ENCODE data around the gene STUM. TPM values are rescaled to one million over a fixed set of nuclear protein-coding genes. Genes with fewer than 3 reads are reported as not detected.

STUM gene
- total and polyA plus RNA-seq, 10 of the 15 experiments (the other 5 are each of a cell fraction or from before 2014, with no cell fraction given), result under 0.01 to 0.15 (median 0.09) TPM; not detected in 5

- Histone ChIP-seq H3K27ac (ENCODE audit: control insufficient read depth, insufficient read depth) (no peak overlapping the region), H3K4me3 (no peak overlapping the region), H3K27me3 (replicated peaks in 1 of 2; ENCODE audit: control insufficient read depth in 2 of 2, insufficient read depth in 2 of 2, low read length in 1 of 2) (no peaks in the 10 kb centered on the region), H2AFZ (ENCODE audit: control insufficient read depth, low read depth, low read length) (no peak overlapping the region), H3K9ac (ENCODE audit: control insufficient read depth, insufficient read depth, low read length) (no peak overlapping the region), H3K79me2 (ENCODE audit: control insufficient read depth, insufficient read depth, low read length) (peaks cover 19% of the 10 kb centered on the region), H3K4me2 (ENCODE audit: control insufficient read depth, insufficient read depth) (no peak overlapping the region), H3K36me3 (ENCODE audit: control insufficient read depth in 2 of 2, insufficient read depth in 2 of 2, low read length in 1 of 2) (peaks cover 12 to 16% of the 10 kb centered on the region in 2 experiments; a peak in 3 of 4 replicates), H4K20me1 (ENCODE audit: control insufficient read depth, insufficient read depth) (peaks cover 5% of the 10 kb centered on the region; the same call in 1 of the 2 replicates), H3K9me3 (replicated peaks; ENCODE audit: control insufficient read depth, insufficient read depth, low read length) (no peaks in the 10 kb centered on the region), H3K4me1 (ENCODE audit: control insufficient read depth, insufficient read depth, low read length) (peaks cover 39% of the 10 kb centered on the region)
- intact Hi-C loops (cut with micrococcal nuclease; ENCODE audit: unreplicated experiment) (loop anchor here (2.0 kb wide), 1 partner anchor 51 kb away; no protein-coding TSS in a partner anchor), in situ Hi-C loops (cut with MboI) (no loop called here)
- no peak for DNase-seq (ENCODE audit: low read depth, low spot score)
- RAD21 ChIA-PET (ENCODE audit: unreplicated experiment), result interaction anchor here (1.1 kb wide), 1 partner anchor 83 kb away, joined by 3 read pairs; no protein-coding TSS in a partner anchor
- WGBS (ENCODE audit: insufficient coverage, insufficient replicate concordance, low lambda C conversion rate, missing lambda C conversion rate), result 88% methylated on average over 3 of the region's 4 CpGs
- POLR2A ChIA-PET, result no interaction called here
- ATAC-seq, result no peak
- no TSS peak for BruUV-seq (replicated peaks)
- SMC1A ChIA-PET (ENCODE audit: uncharacterized antibody, unreplicated experiment), result interaction anchor here (0.8 to 3.1 kb wide), 3 partner anchors 9 to 175 kb away, joined by 3 to 10 read pairs (median 3); no protein-coding TSS in a partner anchor
- TF ChIP-seq NBN (IDR thresholded peaks at IDR 0.05) (no peak), YY1 (IDR thresholded peaks at IDR 0.05; ENCODE audit: low read depth, low read length) (no peak), ATF2 (IDR thresholded peaks at IDR 0.05; ENCODE audit: low read length) (no peak)
- no peak for FAIRE-seq
- CTCF ChIA-PET, result interaction anchor here (0.7 to 1.1 kb wide), 3 partner anchors 17 to 42 kb away, joined by 3 to 4 read pairs (median 4); no protein-coding TSS in a partner anchor
Measured at GRCh38 chr1:226651732-226652105, 103.2 kb downstream of the STUM start.

- no peak for DNase-seq (ENCODE audit: low read depth, low spot score)
- H3K9me3 ChIP-seq (replicated peaks; ENCODE audit: control insufficient read depth, insufficient read depth, low read length), result no peaks in the 10 kb centered on the region
- peaks cover 24% of the 10 kb centered on the region for H3K79me2 ChIP-seq (ENCODE audit: control insufficient read depth, insufficient read depth, low read length)
- H3K4me2 ChIP-seq (ENCODE audit: control insufficient read depth, insufficient read depth), result no peak overlapping the region
- WGBS (ENCODE audit: insufficient coverage, insufficient replicate concordance, low lambda C conversion rate, missing lambda C conversion rate), result 97% methylated on average over 6 of the region's 6 CpGs
- intact Hi-C loops (cut with micrococcal nuclease; ENCODE audit: unreplicated experiment) (loop anchor here (2.0 kb wide), 1 partner anchor 50 kb away; no protein-coding TSS in a partner anchor), in situ Hi-C loops (cut with MboI) (no loop called here)
- FAIRE-seq, result no peak
- ATAC-seq, result no peak; the same call in 2 of the 3 replicates
- TF ChIP-seq ZNF24 (IDR thresholded peaks at IDR 0.05), result no peak
- no peak for TF ChIP-seq NR2F1 (conservative IDR thresholded peaks at IDR 0.05)
- TF ChIP-seq CREB1 (IDR thresholded peaks at IDR 0.05; ENCODE audit: low read depth), result no peak
- POLR2A ChIA-PET, result interaction anchor here (0.9 to 1.7 kb wide), 3 partner anchors 8 to 28 kb away, joined by 3 to 5 read pairs (median 4); no protein-coding TSS in a partner anchor
- SMC1A ChIA-PET (ENCODE audit: uncharacterized antibody, unreplicated experiment), result interaction anchor here (1.9 to 3.5 kb wide), 6 partner anchors 9 to 175 kb away, joined by 6 to 34 read pairs (median 12); no protein-coding TSS in a partner anchor
- H3K27ac ChIP-seq (ENCODE audit: control insufficient read depth, insufficient read depth), result no peak overlapping the region
- RAD21 ChIA-PET (ENCODE audit: unreplicated experiment), result interaction anchor here (1.1 to 2.9 kb wide), 4 partner anchors 9 to 86 kb away, joined by 3 to 17 read pairs (median 6); partner anchors contain the start of gene ITPKB
- no peaks in the 10 kb centered on the region for H3K27me3 ChIP-seq (replicated peaks in 1 of 2; ENCODE audit: control insufficient read depth in 2 of 2, insufficient read depth in 2 of 2, low read length in 1 of 2)
- H3K4me3 ChIP-seq, result no peak overlapping the region
- H4K20me1 ChIP-seq (ENCODE audit: control insufficient read depth, insufficient read depth), result peaks cover 5% of the 10 kb centered on the region; the same call in 1 of the 2 replicates
- H2AFZ ChIP-seq (ENCODE audit: control insufficient read depth, low read depth, low read length), result no peak overlapping the region
- BruUV-seq (replicated peaks), result no TSS peak
- no peak overlapping the region for H3K9ac ChIP-seq (ENCODE audit: control insufficient read depth, insufficient read depth, low read length)
- H3K36me3 ChIP-seq (ENCODE audit: control insufficient read depth in 2 of 2, insufficient read depth in 2 of 2, low read length in 1 of 2), result peaks cover 6 to 11% of the 10 kb centered on the region in 2 experiments; a peak in 3 of 4 replicates
- CTCF ChIA-PET, result interaction anchor here (1.0 to 2.5 kb wide), 4 partner anchors 8 to 36 kb away, joined by 3 to 12 read pairs (median 5); no protein-coding TSS in a partner anchor
- H3K4me1 ChIP-seq (ENCODE audit: control insufficient read depth, insufficient read depth, low read length), result peaks cover 39% of the 10 kb centered on the region
Measured at GRCh38 chr1:226652613-226653012, 104.0 kb downstream of the STUM start.
